GM19455 (cell line): Measurements from ENCODE around the gene COX7C.
"Not testable (repeated sequence)": the region's sequence is repeated elsewhere in the genome, so short reads cannot be mapped to it uniquely, and the experiment has no call there.

Experiments
- ATAC-seq: cut with Tn5 transposase; IDR thresholded peaks from one replicate; pipeline ENCODE4 v1.9.1; 2021; ENCODE audit not compliant: unreplicated experiment

COX7C gene, protein sequence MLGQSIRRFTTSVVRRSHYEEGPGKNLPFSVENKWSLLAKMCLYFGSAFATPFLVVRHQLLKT

DNA sequence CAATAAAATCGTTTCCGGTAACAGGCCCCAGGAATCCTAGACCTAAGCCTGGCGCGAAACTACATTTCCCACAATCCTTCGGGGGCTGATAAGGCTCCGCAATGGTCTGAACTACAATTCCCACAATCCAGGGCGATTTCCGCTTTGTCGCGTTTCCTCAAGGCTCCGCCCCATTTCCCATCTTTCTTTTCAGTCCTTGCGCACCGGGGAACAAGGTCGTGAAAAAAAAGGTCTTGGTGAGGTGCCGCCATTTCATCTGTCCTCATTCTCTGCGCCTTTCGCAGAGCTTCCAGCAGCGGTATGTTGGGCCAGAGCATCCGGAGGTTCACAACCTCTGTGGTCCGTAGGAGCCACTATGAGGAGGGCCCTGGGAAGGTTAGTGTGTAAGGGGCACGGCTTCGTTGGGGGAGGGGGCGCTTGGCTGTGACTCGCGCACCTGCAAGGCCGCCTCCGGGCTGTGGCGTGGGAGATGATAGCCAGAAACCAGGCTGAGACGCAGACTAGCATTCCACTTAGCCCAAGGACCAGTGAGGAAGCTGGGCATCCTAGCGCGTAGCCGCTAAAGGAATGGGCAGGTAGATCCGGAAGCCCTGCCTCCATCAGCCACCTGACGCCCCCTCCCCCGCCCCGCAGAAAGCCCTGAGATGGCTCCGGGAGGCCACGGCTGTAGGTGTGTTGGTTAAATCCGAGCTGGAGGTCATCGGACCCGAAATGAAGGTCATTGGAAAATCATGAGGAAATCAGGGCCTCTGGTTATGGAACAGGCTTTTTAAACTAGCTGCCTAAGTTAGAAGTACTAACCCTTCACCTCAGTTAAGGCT, at the start of gene COX7C:
Gene COX7C, plus strand, starts transcription at position 186 of the 821 bp plus-strand sequence. Its CDS starts 115 bp downstream, at position 301.
- peak; percentile 99 for ATAC-seq

DNA sequence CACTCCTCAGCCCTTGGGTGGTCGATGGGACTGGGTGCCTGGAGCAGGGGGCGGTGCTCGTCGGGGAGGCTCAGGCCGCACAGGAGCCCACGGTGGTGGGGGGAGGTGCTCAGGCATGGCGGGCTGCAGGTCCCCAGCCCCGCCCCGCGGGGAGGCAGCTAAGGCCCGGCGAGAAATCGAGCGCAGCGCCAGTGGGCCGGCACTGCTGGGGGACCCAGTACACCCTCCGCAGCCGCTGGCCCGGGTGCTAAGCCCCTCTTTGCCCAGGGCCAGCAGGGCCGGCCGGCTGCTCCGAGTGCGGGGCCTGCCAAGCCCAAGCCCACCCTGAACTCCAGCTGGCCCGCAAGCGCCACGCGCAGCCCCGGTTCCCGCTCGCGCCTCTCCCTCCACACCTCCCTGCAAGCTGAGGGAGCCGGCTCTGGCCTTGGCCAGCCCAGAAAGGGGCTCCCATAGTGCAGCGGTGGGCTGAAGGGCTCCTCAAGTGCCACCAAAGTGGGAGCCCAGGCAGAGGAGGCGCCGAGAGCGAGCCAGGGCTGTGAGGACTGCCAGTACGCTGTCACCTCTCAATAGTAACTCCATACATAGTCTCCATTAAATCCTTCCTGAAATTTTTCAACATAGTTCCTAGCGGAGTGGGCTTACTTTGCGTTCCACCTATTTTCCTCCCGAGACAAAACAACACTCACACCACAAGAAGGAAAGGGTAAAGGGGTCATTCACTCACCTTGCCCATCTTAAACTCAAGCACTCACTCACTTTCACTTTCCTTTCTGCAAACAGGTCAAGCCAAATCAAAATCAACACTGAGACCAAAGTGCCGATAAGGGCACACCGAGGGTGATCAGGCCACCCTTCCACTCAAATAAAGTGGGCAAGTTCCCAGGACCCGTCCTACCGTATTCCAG, 48.0 kb upstream of the COX7C start:
- ATAC-seq, result not testable (repeated sequence)

GRCh38 chr5:86570427-86571083, 47.2 kb upstream of the COX7C start:
- no peak for ATAC-seq

DNA sequence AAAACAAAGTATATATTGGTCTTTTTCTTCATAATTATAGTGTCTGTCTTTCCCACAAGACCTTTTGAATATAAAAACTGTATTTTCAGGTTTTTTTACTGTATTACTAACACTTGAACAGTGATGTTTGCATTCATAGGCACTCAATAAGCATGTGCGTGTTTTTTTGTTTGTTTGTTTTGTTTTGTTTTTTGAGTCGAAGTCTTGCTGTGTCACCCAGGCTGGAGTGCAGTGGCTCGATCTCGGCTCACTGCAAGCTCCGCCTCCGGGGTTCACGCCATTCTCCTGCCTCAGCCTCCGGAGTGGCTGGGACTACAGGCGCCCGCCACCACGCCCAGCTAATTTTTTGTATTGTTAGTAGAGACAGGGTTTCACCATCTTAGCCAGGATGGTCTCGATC, 46.6 kb upstream of the COX7C start:
- not testable (repeated sequence) for ATAC-seq

- no peak for ATAC-seq
Measured at GRCh38 chr5:86572825-86573517, 44.8 kb upstream of the COX7C start.

DNA sequence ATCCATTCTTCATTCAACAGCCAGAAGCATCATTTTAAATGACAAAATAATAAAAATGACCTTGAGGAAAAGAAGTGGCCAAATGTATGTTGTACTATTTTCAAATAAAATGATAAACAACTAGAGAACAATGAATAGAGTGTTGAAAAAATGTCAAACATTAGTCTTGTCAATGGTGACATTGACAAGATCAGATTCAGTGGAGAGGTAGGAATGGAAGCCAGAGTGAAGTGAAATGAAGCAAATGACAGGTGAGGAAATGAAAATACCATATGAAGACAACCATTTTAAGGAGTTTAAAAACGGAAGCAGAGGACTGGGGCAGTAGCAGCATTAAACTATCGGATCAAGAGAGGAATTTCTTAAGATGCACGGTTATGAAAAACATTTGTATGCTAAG, 38.2 kb upstream of the COX7C start:
- no peak for ATAC-seq

DNA sequence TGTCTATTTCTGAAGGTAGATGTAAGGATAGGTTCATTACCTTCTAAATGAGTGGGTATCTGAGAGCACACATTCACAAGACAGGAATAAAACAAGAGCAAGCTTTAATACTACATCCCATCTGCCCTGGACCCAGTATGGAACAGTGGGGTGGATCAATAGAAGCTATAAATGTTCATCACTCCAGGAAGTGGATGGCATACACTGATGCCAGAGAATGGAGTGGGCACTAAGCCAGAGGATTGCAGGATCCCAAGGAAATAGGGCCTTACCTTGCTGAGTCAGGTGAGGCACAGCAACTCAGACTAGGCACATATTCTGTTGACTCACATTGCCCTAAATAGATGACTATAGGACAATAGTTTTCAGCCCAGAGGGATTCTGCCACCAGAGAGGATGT, 21.3 kb upstream of the COX7C start:
- no peak for ATAC-seq

DNA sequence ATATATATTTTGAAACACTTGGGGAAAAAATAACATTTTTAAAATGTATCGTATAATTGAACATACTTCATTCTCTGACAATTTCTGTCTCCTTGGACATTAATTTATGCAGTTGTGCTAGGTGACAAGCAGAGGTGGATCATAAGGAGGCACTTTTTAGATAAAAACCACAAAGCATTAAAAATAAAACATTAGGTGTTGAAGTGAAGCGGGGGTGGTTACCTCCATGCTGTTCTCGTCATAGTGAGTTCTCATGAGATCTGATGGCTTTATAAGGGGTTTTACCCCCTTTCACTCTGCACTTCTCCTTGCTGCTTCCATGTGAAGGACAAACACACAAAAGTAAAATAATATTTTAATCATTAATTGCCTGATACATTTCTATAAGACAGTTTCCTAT, 11.9 kb upstream of the COX7C start:
- no peak for ATAC-seq

DNA sequence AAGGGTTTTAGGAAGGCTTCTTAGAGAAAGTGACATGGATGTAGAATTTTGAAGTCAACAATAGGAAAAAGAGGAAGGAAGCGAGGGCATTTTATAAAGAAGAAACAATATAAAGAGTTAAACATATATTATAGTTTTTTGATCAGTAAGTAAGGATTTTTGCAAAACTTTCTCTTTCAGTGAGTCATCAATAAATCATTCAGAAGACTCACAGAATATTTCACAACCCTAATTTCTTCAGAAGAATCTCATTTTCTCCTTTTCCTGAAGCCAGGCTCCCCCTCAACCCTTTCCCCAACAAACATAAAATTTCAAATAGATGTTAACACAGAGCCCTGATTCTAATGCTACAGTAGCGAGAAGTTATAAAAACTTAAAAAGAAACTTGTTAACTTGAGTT, 4.3 kb upstream of the COX7C start:
- ATAC-seq, result no peak

- no peak for ATAC-seq
Measured at GRCh38 chr5:86617309-86617755, 409 bp upstream of the COX7C start.

- ATAC-seq, result no peak
Measured at GRCh38 chr5:86623785-86624483, 6.2 kb downstream of the COX7C start.

- ATAC-seq, result no peak
Measured at GRCh38 chr5:86625148-86625547, 7.4 kb downstream of the COX7C start.

DNA sequence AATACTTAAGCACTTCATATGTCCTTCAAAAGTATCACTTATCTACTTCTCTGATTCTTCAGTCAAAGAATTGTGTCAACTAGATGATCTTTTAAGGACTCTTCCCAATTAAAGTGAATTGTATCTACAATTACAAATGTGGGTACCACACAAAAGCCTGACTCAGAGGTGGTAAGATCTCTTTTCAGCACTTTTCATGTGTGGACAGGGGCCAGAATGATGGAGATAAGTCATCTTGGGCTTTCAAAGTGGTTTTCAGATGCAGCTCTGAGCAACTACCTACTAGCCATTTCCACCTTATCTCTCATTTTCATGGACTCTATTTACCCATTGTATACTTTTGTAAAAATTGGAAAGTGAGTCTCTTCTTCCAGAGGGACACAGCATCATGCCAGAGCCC, 8.4 kb downstream of the COX7C start:
- no peak for ATAC-seq

GRCh38 chr5:86631165-86631564, 13.4 kb downstream of the COX7C start:
- no peak for ATAC-seq

GRCh38 chr5:86640998-86641397, 23.3 kb downstream of the COX7C start:
- ATAC-seq, result no peak

DNA sequence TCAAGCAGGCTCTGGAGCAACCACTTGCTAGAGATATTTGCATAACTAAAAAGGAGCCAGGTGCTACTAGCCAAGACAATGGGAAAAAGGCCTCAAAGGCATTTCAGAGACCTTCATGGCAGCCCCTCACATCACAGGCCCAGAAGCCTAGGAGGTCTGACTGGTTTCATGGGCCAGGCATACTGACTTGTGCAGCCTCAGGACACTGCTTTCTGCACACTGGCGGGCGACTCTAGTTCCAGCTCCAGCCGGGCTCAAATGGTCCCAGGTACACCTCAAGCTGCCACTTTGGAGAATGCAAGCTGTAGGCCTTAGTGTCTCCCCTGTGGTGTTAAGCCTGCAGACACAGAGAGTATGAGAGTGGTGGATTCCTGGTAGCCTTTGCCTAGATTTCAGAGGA, 27.1 kb downstream of the COX7C start:
- no peak for ATAC-seq

- ATAC-seq, result no peak
Measured at GRCh38 chr5:86645885-86646284, 28.1 kb downstream of the COX7C start.

- ATAC-seq, result no peak
Measured at GRCh38 chr5:86646671-86647070, 28.9 kb downstream of the COX7C start.

- no peak for ATAC-seq
Measured at GRCh38 chr5:86649832-86650505, 32.2 kb downstream of the COX7C start.
